GM21367 (cell line): ENCODE results near the gene CEP152.
"Not testable (repeated sequence)": the region's sequence is repeated elsewhere in the genome, so short reads cannot be mapped to it uniquely, and the experiment has no call there.

ENCODE experiments used
- ATAC-seq: cut with Tn5 transposase; IDR thresholded peaks from one replicate; pipeline ENCODE4 v1.9.1; 2021; ENCODE audit not compliant: unreplicated experiment

CEP152 gene

DNA sequence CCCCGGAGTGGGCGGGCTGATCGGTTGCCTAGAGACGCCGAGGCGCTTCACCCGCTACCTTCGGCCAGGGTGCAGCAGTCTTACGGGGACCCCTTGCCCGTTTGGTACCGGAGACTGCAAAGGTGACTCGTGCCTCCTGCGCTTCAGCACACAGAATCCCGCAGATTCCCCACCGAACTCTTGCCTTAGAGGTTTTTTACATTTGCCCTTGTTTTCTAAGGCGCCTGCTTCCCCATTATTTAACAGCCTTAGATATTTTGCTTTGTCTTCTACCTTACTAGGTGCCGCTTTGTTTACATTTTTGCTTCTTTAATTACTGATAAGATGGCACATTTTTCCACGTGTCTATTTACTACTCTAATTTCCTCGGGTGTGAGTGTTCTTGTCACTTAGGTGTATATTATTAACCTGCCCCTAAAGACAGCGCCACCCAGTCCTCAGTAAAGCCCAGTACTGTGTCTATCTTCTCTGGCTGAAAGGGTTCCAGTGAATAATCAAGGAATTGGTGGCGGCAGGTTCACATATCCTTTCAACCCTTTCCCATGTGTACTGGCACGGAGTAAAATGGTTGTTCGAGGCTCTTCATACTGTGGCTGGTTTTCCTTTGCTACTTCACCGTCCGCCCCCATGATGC, 573 bp upstream of the CEP152 start:
- no peak for ATAC-seq

- no peak for ATAC-seq
Observed at GRCh38 chr15:48806151-48806550, 4.7 kb downstream of the CEP152 start.

DNA sequence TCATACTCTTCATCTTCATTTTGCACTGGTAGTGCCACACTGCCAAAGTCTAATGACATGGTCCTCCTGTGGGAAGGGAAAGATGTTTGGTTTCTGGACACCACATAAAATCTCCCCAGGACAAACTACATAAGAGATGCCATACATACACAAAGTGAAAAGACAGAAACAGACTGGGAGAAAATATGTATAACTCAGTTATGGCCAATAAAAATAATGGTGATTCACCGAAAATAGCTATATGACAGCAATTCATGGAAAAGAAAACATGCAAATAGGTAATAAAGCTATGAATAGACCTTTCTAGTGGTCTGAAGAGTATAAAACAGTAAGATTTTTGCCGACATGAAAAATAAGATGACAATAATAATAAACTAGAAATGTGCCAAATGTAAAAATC, 5.3 kb downstream of the CEP152 start:
- no peak for ATAC-seq

- ATAC-seq = no peak
Observed at GRCh38 chr15:48803877-48804276, 7.0 kb downstream of the CEP152 start.

DNA sequence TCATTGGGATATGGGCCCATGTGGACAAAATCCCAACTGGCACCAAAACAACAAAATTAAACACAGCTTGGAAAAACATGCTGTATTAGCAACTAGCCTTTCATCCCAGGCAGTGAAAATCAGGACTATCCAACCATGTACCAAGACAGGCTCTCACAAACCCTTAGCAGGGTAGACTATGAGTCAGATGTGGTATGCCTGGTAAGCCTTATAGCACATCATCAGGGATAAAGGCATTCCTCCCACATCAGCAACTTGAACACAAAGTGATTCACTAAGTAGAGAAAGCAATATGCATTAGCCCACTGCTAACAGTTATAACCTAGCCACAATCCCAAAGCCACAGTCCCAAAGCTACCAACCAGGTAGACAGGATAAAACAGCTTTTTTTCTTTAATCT, 8.0 kb downstream of the CEP152 start:
- no peak for ATAC-seq

- no peak for ATAC-seq
Observed at GRCh38 chr15:48802257-48802656, 8.6 kb downstream of the CEP152 start.

DNA sequence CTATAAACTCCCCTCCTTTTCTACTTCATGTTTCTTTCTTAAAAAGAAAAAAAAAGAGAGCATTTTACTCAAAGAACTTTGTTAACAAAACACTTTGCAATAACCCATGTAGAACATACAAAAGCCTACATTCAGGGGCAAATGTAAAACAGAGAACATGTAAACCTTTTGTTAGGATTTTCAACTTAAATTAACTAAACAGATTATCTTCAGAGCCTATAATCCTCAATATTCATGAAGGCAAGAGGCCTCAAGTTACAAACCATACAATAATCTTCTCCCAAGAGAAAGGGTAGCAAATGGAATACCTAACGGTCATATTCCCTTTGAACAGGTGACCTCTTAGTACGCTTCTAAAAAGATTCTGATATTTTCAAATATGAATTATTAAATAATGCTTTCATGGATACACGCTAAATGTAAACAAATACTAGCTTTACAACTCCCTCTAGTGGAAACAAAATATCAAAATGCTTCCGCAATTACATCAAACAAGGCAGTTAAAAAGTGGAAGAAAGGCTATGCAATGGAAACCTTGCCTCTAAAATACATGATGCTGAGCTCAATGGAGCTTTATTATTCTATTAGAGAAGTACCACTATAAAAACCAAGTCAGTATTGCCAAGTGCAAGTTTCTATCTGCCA, 9.9 kb downstream of the CEP152 start:
- no peak for ATAC-seq

GRCh38 chr15:48800245-48800644, 10.6 kb downstream of the CEP152 start:
- no peak for ATAC-seq

DNA sequence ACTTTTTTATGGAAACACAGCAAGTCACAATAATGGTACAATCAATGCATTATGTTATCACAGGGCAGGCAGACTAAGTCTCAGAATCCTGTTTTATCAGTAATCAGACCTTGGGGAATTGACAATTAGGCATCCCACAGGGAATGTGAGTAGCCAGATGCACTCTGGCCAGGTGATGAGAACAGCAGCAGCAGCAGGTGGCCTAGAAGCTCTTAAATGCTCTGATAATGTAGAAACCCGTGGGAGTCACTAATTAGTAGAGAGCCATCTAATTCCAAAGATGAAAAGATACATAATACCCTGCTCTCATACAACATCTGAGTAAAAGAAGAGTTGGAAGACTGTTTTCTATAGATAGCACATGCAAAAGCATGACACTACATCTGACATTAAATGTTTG, 12.6 kb downstream of the CEP152 start:
- ATAC-seq = no peak

GRCh38 chr15:48796930-48797329, 13.9 kb downstream of the CEP152 start:
- no peak for ATAC-seq

- ATAC-seq = no peak
Observed at GRCh38 chr15:48796521-48796920, 14.3 kb downstream of the CEP152 start.

DNA sequence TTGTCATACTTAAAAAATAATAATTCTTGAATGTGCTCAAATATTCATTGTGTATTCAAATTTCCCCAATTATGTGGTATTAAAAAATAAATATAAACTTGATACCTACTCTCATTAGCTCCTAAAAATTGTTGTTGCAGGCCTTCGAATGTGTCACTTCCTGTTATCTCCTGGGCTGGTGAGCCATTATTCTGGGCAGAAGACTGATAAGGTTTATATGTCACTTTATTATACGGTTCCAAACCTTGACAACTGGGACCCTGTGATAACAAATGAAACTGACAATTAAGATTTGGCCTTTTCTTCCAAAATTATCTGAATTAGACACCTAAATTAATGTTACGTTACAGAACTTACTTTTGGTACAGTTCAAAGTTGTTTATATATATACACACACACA, 15.0 kb downstream of the CEP152 start:
- ATAC-seq = no peak

DNA sequence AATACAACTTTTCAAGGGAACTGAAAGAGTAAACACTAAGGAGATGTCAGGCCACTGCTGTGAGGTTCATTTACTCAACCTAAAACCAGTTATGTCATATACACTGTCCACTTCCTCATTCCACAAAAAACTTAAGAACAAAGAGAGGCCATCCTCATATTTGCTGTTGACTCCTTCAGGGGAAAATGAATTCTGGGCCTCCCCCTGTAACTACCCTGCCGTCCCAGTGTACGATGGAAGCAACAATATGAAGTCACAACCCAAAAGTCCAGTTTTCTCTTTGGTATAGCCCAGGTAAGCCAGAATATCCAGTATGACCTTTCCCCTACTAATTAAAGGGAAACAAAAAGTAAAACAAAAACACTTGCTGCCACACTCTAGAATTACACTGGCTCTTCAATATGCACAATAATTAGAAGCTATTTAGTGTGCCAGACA, 16.2 kb downstream of the CEP152 start:
- peak; percentile 88 for ATAC-seq

- ATAC-seq = no peak
Observed at GRCh38 chr15:48792408-48792807, 18.5 kb downstream of the CEP152 start.

- ATAC-seq = not testable (repeated sequence)
Observed at GRCh38 chr15:48790466-48791115, 20.3 kb downstream of the CEP152 start.

DNA sequence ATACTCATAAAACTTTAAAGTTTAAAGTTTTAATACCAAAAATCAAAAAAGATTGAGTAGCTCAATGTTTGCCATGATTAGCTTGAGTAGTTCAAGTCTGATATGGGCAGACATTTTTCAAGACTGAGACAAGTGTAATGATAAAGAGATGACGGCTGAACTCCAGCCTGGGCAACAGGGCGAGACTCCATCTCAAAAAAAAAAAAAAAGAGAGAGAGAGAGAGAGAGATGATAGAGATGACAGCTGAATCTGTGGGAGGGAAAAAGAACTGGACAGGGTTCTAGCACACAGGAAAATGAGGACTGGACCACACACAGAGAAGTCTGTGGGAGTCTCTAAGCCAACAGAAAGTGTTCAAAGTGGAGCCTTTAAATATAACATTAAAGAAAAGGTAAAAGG, 25.2 kb downstream of the CEP152 start:
- no peak for ATAC-seq

GRCh38 chr15:48785195-48785594, 25.7 kb downstream of the CEP152 start:
- no peak for ATAC-seq

- no peak for ATAC-seq
Observed at GRCh38 chr15:48784756-48785155, 26.1 kb downstream of the CEP152 start.

GRCh38 chr15:48782911-48783310, 28.0 kb downstream of the CEP152 start:
- ATAC-seq = no peak

DNA sequence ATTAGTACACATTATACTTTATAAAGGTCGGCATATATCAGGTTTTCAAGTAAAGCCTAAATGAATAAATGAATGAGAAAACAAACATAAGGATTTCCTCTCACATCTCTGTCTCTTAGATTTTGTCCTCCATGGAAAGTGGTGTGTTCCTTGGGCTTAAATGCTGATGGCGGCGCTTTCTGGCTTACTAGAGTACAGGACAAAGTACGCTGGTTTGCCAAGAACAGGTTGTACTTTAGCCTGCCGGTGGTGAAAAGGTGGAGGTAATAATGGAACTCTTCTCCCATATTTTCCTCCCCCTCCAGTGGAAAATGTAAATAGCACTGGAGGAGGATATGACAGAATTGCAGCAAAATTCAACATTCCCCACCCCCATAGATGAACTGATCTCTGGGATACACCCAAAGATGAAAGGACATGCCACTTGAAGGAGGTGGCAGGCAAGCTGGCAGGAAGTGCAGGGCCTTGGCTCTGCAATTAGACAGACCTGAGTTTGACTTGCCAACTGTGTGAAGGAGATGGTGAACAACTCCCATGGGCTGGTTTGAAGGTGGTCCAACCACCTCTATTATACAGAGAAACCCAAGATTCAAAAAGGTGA, 29.3 kb downstream of the CEP152 start:
- ATAC-seq = no peak

- no peak for ATAC-seq
Observed at GRCh38 chr15:48781017-48781416, 29.9 kb downstream of the CEP152 start.

GRCh38 chr15:48778331-48778730, 32.5 kb downstream of the CEP152 start:
- ATAC-seq = no peak
